Measurements from ENCODE around the gene OVAAL. TPM values are rescaled to one million over a fixed set of nuclear protein-coding genes. Genes with fewer than 3 reads are reported as not detected.

Gene OVAAL
- total and polyA plus RNA-seq, 2 of the 4 experiments (the other 2 are of a cell fraction) = not detected

- TF ChIP-seq RCOR1 (IDR thresholded peaks at IDR 0.05; ENCODE audit: insufficient replicate concordance, low read length) (no peak), POLR2A (IDR thresholded peaks at IDR 0.05; ENCODE audit: low read depth, low read length) (no peak), BHLHE40 (IDR thresholded peaks at IDR 0.05; ENCODE audit: low read depth, low read length) (no peak), MAFK (IDR thresholded peaks at IDR 0.05; ENCODE audit: low read depth, low read length) (no peak), CEBPB (IDR thresholded peaks at IDR 0.05; ENCODE audit: low read depth, low read length) (no peak)
Measured at GRCh38 chr1:180572760-180573159, 14.0 kb downstream of the OVAAL start (continued).

- TF ChIP-seq MAFK (IDR thresholded peaks at IDR 0.05; ENCODE audit: low read depth, low read length) (peak; percentile 78), RAD21 (IDR thresholded peaks at IDR 0.05; ENCODE audit: low read length) (no peak)
- H3K36me3 ChIP-seq (ENCODE audit: control insufficient read depth, insufficient read depth, low read length) = no peaks in the 10 kb centered on the region
- no peak overlapping the region for H2AK5ac ChIP-seq (ENCODE audit: low read depth, low read length)
- ChIA-PET CTCF (no interaction called here), POLR2A (ENCODE audit: unreplicated experiment) (no interaction called here)
- no peaks in the 10 kb centered on the region for H3K27me3 ChIP-seq (ENCODE audit: control insufficient read depth, insufficient read depth, low read length)
- intact Hi-C loops (cut with micrococcal nuclease) = no loop called here
- H4K5ac ChIP-seq (ENCODE audit: low read depth, low read length) = no peak overlapping the region
- H3K27ac ChIP-seq (ENCODE audit: insufficient read depth, low read length) = no peak overlapping the region
- no peak overlapping the region for H2AK9ac ChIP-seq (replicated peaks; ENCODE audit: low read depth, low read length, poor library complexity)
- no TSS peak for BruUV-seq (replicated peaks)
- H3K9ac ChIP-seq (ENCODE audit: low read depth, low read length) = no peak overlapping the region
- WGBS, 2 experiments (ENCODE audit: extremely low coverage in 2 of 2, insufficient read length in 1 of 2) = no CpG with 5 or more reads among the region's 4 CpGs
- ATAC-seq (ENCODE audit: low read depth) (no peak), DNase-seq (no peak)
- H3K9me1 ChIP-seq (ENCODE audit: insufficient read depth, low read length) = peaks cover 4% of the 10 kb centered on the region; the same call in 1 of the 2 replicates
- no peak overlapping the region for H3K23ac ChIP-seq (ENCODE audit: low read depth, low read length)
- no peak overlapping the region for H2BK15ac ChIP-seq (ENCODE audit: low read depth, low read length)
- dilution Hi-C loops (cut with HindIII; ENCODE audit: low sequenced_read_pairs, unreplicated experiment) = no loop called here
- H2BK120ac ChIP-seq (ENCODE audit: low read depth, low read length) = no peak overlapping the region
- in situ Hi-C loops (cut with MboI; ENCODE audit: low sequenced_read_pairs) = no loop called here
- no peaks in the 10 kb centered on the region for H4K20me1 ChIP-seq (ENCODE audit: insufficient read depth, low read length)
- no peak overlapping the region for H3K4ac ChIP-seq (ENCODE audit: low read depth, low read length)
- no peaks in the 10 kb centered on the region for H3K9me3 ChIP-seq (ENCODE audit: control insufficient read depth, insufficient read depth, low read length)
- 0 out of 2 replicates have a peak, but pooled peaks cover 3% of the 10 kb centered on the region for H3K4me1 ChIP-seq (ENCODE audit: control insufficient read depth, insufficient read depth, low read length)
- H3K4me2 ChIP-seq (ENCODE audit: low read depth, low read length) = no peak overlapping the region
- H2BK5ac ChIP-seq (ENCODE audit: low read depth, low read length, poor library complexity, severe bottlenecking) = no peak overlapping the region
- no peak overlapping the region for H3K14ac ChIP-seq (replicated peaks; ENCODE audit: low read depth, low read length)
- no peak overlapping the region for H3K4me3 ChIP-seq (ENCODE audit: insufficient read depth, low read depth, low read length)
- no peak overlapping the region for H2AFZ ChIP-seq (replicated peaks; ENCODE audit: low read length, poor library complexity)
- no peak overlapping the region for H3K18ac ChIP-seq (ENCODE audit: low read depth, low read length)
- no peak overlapping the region for H4K91ac ChIP-seq (ENCODE audit: insufficient read depth, low read depth, low read length)
- no peak overlapping the region for H3K56ac ChIP-seq (ENCODE audit: extremely low read depth, insufficient read depth, low read length)
- no peak overlapping the region for H2BK20ac ChIP-seq (ENCODE audit: low read depth, low read length)
- H4K8ac ChIP-seq (ENCODE audit: low read depth in 2 of 2, low read length in 2 of 2) = no peak overlapping the region
- no peaks in the 10 kb centered on the region for H3K79me1 ChIP-seq (ENCODE audit: low read depth in 1 of 2, low read length in 2 of 2)
Measured at GRCh38 chr1:180574031-180574713, 15.4 kb downstream of the OVAAL start.

Data from IMR-90 (cell line).